NT2/D1 (cell line): Measurements from ENCODE around the gene UBE2O.

Experiments used
- SUZ12 ChIP-seq: IDR thresholded peaks from 2 replicates; pipeline ENCODE4 v1.6.1; 2011; ENCODE audit not compliant: insufficient read length, insufficient read depth; ENCODE audit errors: extremely low read depth
- YY1 ChIP-seq: IDR thresholded peaks from 2 replicates; pipeline ENCODE4 v1.6.1; 2011; ENCODE audit not compliant: insufficient read length, insufficient read depth
- ZNF274 ChIP-seq: IDR thresholded peaks from 2 replicates; pipeline ENCODE4 v1.6.1; 2011; ENCODE audit warnings: mild to moderate bottlenecking, low read depth, low read length

DNA sequence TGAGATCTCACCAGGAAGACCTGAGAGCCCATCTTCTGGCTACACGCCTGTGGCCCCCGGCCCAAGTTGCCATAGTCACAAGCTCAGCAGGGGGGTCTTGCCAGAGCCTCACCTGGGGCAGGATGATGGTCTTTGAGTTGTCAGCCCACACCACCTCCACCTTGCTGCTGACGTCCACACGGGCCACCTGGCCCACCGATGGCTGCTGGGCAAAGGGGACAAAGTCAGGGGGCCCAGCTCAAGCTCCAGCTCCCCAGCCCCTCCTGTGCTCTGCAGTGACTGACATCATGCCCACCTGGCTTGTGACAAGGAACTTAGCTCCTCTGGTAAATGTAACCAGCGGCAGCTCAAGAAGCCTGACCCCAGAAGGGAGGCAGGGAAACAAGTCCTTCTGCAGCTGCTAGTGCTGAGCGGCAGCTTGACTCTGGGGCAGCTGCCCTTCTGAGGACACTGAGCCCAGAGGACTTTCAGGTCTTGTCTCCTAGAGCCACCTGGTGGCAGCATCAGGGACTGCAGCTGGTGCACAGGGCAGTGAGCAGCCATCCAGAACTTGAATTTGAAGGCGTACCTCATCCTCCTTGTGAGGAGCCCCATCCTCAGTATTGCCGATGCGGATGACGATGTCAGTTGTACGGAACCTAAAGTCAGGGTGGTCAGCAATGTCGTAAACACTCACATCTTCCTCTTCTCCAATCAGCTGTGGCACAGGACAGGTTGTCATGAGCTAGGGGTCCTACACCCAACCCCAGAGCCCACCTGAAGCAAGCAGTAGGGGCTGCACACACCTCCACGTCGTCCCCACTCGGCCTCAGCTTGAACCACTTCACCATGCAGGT is 55.0 kb downstream of the UBE2O start:
- TF ChIP-seq YY1, result no peak
- TF ChIP-seq ZNF274, result no peak
- no peak for TF ChIP-seq SUZ12
